GM12878 (cell line): ENCODE results near the gene C5AR1. TPM values are rescaled to one million over a fixed set of nuclear protein-coding genes. Genes with fewer than 3 reads are reported as not detected.

ENCODE experiments used
- BACH1 ChIP-seq: fragments of 450-650 bp; IDR thresholded peaks from 2 replicates; pipeline ENCODE4 v1.6.1; 2017; ENCODE audit warnings: mild to moderate bottlenecking, borderline replicate concordance
- BCL11A ChIP-seq: IDR thresholded peaks from 2 replicates; pipeline ENCODE4 v1.6.1; 2011; ENCODE audit warnings: low read depth, low read length
- BHLHE40 ChIP-seq, 2 experiments: fragments of 450-650 bp in 1 of 2; IDR thresholded peaks; 2 replicates each; pipeline ENCODE4 v1.6.1; 2011 to 2017; ENCODE audit warnings: low read depth in 2 of 2, borderline replicate concordance in 1 of 2, improper control_type of control experiment in 1 of 2, low read length in 1 of 2, mild to moderate bottlenecking in 1 of 2
- IKZF2 ChIP-seq, 2 experiments: fragments of 450-650 bp; IDR thresholded peaks; 2 replicates each; pipeline ENCODE4 v1.6.1; 2017; ENCODE audit warnings: mild to moderate bottlenecking in 2 of 2, moderate library complexity in 2 of 2
- MEF2B ChIP-seq: fragments of 450-650 bp; IDR thresholded peaks from 2 replicates; pipeline ENCODE4 v1.6.1; 2018; ENCODE audit warnings: mild to moderate bottlenecking, moderate library complexity; ENCODE audit not compliant: partially characterized antibody, poor library complexity, severe bottlenecking
- MTA2 ChIP-seq: fragments of 450-650 bp; IDR thresholded peaks from 2 replicates; pipeline ENCODE4 v1.6.1; 2016; ENCODE audit warnings: low read depth, mild to moderate bottlenecking, moderate library complexity
- NFIC ChIP-seq: IDR thresholded peaks from 2 replicates; pipeline ENCODE4 v1.6.1; 2012; ENCODE audit warnings: low read depth, mild to moderate bottlenecking, inconsistent platforms, low read length, moderate library complexity
- SMAD1 ChIP-seq: fragments of 450-650 bp; IDR thresholded peaks from 2 replicates; pipeline ENCODE4 v1.6.1; 2018; ENCODE audit warnings: mild to moderate bottlenecking, low read depth; ENCODE audit not compliant: partially characterized antibody
- TCF3 ChIP-seq: IDR thresholded peaks from 2 replicates; pipeline ENCODE4 v1.6.1; 2012; ENCODE audit warnings: low read depth, mild to moderate bottlenecking, low read length, borderline replicate concordance; ENCODE audit not compliant: insufficient read depth
- ZBED1 ChIP-seq: IDR thresholded peaks from 2 replicates; pipeline ENCODE4 v1.6.1; 2016; ENCODE audit warnings: borderline replicate concordance
- ZNF217 ChIP-seq: fragments of 450-650 bp; IDR thresholded peaks from 2 replicates; pipeline ENCODE4 v1.6.1; 2017; ENCODE audit warnings: antibody characterized with exemption, mild to moderate bottlenecking
- polyA plus RNA-seq, 11 experiments: library from polyadenylated mRNA; depleted of rRNA in 4 of 11; unstranded in 6 of 11; stranded (reverse) in 5 of 11; fragments of >200 nt; fragmentation: Nextera tagmentation in 4 of 11; fragmentation: Illumina TruSeq in 1 of 11; extraction: Ambion mirVana in 4 of 11; extraction: Trizol in 1 of 11; gene quantifications; 1 replicate in 1 of 11; 2 replicates in 10 of 11; pipeline versions ENCODE4 v1.2.1 to v1.2.3, GENCODE V29; 2011 to 2016; ENCODE audit warnings: inconsistent platforms in 2 of 11, missing spikeins in 2 of 11, low read depth in 1 of 11
- total RNA-seq, 4 experiments: library from RNA; depleted of rRNA in 3 of 4; stranded (reverse); fragments of >200 nt in 3 of 4; fragmentation: Illumina TruSeq in 1 of 4; extraction: Trizol in 1 of 4; gene quantifications; 2 replicates each; pipeline versions ENCODE4 v1.2.1 to v1.2.3, GENCODE V29; 2013 to 2021
- TF ChIP-seq, protein P1 (sequence below): fragments of 450-650 bp; IDR thresholded peaks from 2 replicates; pipeline ENCODE4 v1.6.1; 2016; ENCODE audit warnings: mild to moderate bottlenecking
- TF ChIP-seq, protein P2 (sequence below): fragments of 450-650 bp; IDR thresholded peaks from 2 replicates; pipeline ENCODE4 v1.6.1; 2017; ENCODE audit warnings: borderline replicate concordance
- TF ChIP-seq, protein P3 (sequence below): fragments of 450-650 bp; IDR thresholded peaks from 2 replicates; pipeline ENCODE4 v1.6.1; 2017; ENCODE audit warnings: mild to moderate bottlenecking, moderate library complexity
- TF ChIP-seq, protein P4 (sequence below): fragments of 450-650 bp; conservative IDR thresholded peaks from 2 replicates; pipeline ENCODE4 v1.6.1; 2017; ENCODE audit warnings: mild to moderate bottlenecking, moderate library complexity
- TF ChIP-seq, protein P5 (sequence below): fragments of 450-650 bp; IDR thresholded peaks from 2 replicates; pipeline ENCODE4 v1.6.1; 2017; ENCODE audit warnings: mild to moderate bottlenecking, low read depth, inconsistent platforms; ENCODE audit not compliant: poor library complexity, severe bottlenecking

Gene C5AR1
- total and polyA plus RNA-seq, 10 of the 15 experiments (the other 5 are each of a cell fraction or from before 2014, with no cell fraction given): 0.04 to 1.5 (median 0.18) TPM

DNA sequence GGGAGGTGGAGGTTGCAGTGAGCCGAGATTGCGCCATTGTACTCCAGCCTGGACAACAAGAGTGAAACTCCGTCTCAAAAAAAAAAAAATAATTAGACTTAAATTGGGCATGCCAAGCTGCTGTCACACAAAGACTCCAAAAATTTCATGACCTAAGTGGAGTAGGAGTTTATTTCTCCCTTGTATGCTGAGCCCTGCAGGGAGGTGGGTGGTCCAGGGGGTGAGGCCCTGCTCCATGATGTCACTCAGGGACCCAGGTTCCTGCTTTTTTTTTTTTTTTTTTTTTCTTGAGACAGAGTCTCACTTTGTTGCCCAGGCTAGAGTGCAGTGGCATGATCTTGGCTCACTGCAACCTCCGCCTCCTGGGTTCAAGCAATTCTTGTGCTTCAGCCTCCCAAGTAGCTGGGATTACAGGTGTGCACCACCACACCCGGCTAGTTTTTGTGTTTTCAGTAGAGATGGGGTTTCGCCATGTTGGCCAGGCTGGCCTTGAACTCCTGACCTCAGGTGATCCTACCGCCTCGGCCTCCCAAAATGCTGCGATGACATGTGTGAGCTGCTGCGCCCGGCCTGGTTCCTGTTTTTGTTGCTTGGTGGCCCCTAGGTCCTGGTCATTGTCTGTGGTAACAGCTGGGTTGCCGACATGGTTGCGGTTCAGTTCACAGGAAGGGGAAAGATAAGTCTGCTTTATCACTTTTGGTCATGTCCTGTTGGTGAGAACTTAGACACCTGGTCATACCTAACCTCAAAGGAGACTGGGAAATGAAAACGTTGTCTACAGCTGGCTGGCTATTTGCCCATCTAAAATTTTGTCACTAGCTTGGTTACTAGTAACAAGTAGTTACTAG lies 47.5 kb upstream of the C5AR1 start (continued):
- TF ChIP-seq, protein P1, sequence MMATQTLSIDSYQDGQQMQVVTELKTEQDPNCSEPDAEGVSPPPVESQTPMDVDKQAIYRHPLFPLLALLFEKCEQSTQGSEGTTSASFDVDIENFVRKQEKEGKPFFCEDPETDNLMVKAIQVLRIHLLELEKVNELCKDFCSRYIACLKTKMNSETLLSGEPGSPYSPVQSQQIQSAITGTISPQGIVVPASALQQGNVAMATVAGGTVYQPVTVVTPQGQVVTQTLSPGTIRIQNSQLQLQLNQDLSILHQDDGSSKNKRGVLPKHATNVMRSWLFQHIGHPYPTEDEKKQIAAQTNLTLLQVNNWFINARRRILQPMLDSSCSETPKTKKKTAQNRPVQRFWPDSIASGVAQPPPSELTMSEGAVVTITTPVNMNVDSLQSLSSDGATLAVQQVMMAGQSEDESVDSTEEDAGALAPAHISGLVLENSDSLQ: peak; percentile 30; the same call in 1 of the 2 replicates
- TF ChIP-seq, protein P2, sequence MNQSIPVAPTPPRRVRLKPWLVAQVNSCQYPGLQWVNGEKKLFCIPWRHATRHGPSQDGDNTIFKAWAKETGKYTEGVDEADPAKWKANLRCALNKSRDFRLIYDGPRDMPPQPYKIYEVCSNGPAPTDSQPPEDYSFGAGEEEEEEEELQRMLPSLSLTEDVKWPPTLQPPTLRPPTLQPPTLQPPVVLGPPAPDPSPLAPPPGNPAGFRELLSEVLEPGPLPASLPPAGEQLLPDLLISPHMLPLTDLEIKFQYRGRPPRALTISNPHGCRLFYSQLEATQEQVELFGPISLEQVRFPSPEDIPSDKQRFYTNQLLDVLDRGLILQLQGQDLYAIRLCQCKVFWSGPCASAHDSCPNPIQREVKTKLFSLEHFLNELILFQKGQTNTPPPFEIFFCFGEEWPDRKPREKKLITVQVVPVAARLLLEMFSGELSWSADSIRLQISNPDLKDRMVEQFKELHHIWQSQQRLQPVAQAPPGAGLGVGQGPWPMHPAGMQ: peak; percentile 56; the same call in 1 of the 2 replicates
- peak; percentile 71 to 88 for TF ChIP-seq BHLHE40 (IDR thresholded peaks at IDR 0.05; ENCODE audit: borderline replicate concordance in 1 of 2, low read depth in 2 of 2, low read length in 1 of 2)
- TF ChIP-seq BACH1: peak; percentile 72
- TF ChIP-seq IKZF2 (IDR thresholded peaks at IDR 0.05): peak; percentile 89 to 92
- TF ChIP-seq BCL11A: peak; percentile 80
- TF ChIP-seq SMAD1: peak; percentile 45
- TF ChIP-seq, protein P3, sequence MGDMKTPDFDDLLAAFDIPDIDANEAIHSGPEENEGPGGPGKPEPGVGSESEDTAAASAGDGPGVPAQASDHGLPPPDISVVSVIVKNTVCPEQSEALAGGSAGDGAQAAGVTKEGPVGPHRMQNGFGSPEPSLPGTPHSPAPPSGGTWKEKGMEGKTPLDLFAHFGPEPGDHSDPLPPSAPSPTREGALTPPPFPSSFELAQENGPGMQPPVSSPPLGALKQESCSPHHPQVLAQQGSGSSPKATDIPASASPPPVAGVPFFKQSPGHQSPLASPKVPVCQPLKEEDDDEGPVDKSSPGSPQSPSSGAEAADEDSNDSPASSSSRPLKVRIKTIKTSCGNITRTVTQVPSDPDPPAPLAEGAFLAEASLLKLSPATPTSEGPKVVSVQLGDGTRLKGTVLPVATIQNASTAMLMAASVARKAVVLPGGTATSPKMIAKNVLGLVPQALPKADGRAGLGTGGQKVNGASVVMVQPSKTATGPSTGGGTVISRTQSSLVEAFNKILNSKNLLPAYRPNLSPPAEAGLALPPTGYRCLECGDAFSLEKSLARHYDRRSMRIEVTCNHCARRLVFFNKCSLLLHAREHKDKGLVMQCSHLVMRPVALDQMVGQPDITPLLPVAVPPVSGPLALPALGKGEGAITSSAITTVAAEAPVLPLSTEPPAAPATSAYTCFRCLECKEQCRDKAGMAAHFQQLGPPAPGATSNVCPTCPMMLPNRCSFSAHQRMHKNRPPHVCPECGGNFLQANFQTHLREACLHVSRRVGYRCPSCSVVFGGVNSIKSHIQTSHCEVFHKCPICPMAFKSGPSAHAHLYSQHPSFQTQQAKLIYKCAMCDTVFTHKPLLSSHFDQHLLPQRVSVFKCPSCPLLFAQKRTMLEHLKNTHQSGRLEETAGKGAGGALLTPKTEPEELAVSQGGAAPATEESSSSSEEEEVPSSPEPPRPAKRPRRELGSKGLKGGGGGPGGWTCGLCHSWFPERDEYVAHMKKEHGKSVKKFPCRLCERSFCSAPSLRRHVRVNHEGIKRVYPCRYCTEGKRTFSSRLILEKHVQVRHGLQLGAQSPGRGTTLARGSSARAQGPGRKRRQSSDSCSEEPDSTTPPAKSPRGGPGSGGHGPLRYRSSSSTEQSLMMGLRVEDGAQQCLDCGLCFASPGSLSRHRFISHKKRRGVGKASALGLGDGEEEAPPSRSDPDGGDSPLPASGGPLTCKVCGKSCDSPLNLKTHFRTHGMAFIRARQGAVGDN: peak; percentile 56
- TF ChIP-seq ZNF217: peak; percentile 91
- peak; percentile 69 for TF ChIP-seq MTA2
- peak; percentile 96 for TF ChIP-seq TCF3
- TF ChIP-seq, protein P4, sequence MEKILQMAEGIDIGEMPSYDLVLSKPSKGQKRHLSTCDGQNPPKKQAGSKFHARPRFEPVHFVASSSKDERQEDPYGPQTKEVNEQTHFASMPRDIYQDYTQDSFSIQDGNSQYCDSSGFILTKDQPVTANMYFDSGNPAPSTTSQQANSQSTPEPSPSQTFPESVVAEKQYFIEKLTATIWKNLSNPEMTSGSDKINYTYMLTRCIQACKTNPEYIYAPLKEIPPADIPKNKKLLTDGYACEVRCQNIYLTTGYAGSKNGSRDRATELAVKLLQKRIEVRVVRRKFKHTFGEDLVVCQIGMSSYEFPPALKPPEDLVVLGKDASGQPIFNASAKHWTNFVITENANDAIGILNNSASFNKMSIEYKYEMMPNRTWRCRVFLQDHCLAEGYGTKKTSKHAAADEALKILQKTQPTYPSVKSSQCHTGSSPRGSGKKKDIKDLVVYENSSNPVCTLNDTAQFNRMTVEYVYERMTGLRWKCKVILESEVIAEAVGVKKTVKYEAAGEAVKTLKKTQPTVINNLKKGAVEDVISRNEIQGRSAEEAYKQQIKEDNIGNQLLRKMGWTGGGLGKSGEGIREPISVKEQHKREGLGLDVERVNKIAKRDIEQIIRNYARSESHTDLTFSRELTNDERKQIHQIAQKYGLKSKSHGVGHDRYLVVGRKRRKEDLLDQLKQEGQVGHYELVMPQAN: peak; percentile 56; the same call in 1 of the 2 replicates
- TF ChIP-seq NFIC: peak; percentile 77
- peak; percentile 49; the same call in 1 of the 2 replicates for TF ChIP-seq ZBED1
- TF ChIP-seq MEF2B: peak; percentile 52
- TF ChIP-seq, protein P5, sequence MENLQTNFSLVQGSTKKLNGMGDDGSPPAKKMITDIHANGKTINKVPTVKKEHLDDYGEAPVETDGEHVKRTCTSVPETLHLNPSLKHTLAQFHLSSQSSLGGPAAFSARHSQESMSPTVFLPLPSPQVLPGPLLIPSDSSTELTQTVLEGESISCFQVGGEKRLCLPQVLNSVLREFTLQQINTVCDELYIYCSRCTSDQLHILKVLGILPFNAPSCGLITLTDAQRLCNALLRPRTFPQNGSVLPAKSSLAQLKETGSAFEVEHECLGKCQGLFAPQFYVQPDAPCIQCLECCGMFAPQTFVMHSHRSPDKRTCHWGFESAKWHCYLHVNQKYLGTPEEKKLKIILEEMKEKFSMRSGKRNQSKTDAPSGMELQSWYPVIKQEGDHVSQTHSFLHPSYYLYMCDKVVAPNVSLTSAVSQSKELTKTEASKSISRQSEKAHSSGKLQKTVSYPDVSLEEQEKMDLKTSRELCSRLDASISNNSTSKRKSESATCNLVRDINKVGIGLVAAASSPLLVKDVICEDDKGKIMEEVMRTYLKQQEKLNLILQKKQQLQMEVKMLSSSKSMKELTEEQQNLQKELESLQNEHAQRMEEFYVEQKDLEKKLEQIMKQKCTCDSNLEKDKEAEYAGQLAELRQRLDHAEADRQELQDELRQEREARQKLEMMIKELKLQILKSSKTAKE: peak; percentile 95
